Duodenal mucosa (tissue), 2 donors: ENCODE results near the gene GMPPB.

Source experiments
- H3K27ac ChIP-seq: one replicate; pipeline ENCODE4 v1.7.0; 2013; ENCODE audit warnings: low read depth, low read length
- H3K27me3 ChIP-seq, 2 donors: one replicate each; pipeline ENCODE4 v1.7.0; 2013; ENCODE audit warnings: low read length in 2 of 2, control low read depth in 1 of 2; ENCODE audit not compliant: insufficient read depth in 2 of 2, control insufficient read depth in 1 of 2
- H3K36me3 ChIP-seq, 2 donors: one replicate each; pipeline ENCODE4 v1.7.0; 2013; ENCODE audit warnings: low read length in 2 of 2, control low read depth in 1 of 2; ENCODE audit not compliant: insufficient read depth in 2 of 2, control insufficient read depth in 1 of 2
- H3K4me1 ChIP-seq, 2 donors: one replicate each; pipeline ENCODE4 v1.7.0; 2013; ENCODE audit warnings: low read length in 2 of 2, control low read depth in 1 of 2; ENCODE audit not compliant: insufficient read depth in 2 of 2, control insufficient read depth in 1 of 2
- H3K4me3 ChIP-seq, 2 donors: one replicate each; pipeline ENCODE4 v1.7.0; 2013; ENCODE audit warnings: low read length in 2 of 2, low read depth in 1 of 2
- H3K9ac ChIP-seq, 2 donors: one replicate each; pipeline ENCODE4 v1.7.0; 2013; ENCODE audit warnings: low read length in 2 of 2, low read depth in 1 of 2
- H3K9me3 ChIP-seq, 2 donors: one replicate each; pipeline ENCODE4 v1.7.0; 2013; ENCODE audit warnings: low read length in 2 of 2, control low read depth in 1 of 2; ENCODE audit not compliant: control insufficient read depth in 1 of 2

The GMPPB gene

DNA sequence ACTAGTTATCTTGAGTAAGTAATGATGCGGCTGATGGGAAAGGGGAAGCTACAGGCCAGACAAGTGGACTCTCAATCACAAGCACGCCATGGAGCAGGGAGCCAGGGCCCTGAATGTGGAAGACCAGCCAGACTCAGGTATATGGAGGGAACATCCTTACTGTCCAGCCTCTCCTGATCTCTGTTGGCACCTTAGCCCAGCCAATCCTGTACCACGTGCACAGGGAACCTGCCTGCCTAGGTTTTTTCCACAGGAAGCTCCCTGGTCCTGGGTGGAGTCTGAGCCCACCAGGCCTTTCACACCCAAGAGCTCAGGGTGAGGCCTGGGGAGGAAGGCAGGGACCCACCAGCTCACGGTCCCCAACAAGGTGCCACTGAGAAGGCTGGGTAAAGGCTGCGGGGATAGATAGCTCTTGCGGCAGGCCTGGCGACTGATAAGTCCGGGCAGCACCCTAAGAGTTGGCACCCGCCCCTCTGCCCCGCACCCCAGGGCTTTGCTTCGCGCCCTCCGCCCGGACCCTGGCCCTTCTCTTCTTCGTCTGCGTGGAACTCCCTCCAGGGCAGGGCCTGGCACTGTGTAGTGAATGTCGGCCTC, 50.5 kb downstream of the GMPPB start:
- H3K36me3 ChIP-seq = peaks cover 21 to 29% of the 10 kb centered on the region in 2 donors
- H3K27me3 ChIP-seq = no peaks in the 10 kb centered on the region
- H3K27ac ChIP-seq = peak overlapping the region; percentile 96
- peaks cover 14 to 18% of the 10 kb centered on the region in 2 donors for H3K4me1 ChIP-seq
- H3K4me3 ChIP-seq = peak overlapping the region; percentile 89 to 94
- peak overlapping the region; percentile 58 to 79 for H3K9ac ChIP-seq
- H3K9me3 ChIP-seq = no peaks in the 10 kb centered on the region

DNA sequence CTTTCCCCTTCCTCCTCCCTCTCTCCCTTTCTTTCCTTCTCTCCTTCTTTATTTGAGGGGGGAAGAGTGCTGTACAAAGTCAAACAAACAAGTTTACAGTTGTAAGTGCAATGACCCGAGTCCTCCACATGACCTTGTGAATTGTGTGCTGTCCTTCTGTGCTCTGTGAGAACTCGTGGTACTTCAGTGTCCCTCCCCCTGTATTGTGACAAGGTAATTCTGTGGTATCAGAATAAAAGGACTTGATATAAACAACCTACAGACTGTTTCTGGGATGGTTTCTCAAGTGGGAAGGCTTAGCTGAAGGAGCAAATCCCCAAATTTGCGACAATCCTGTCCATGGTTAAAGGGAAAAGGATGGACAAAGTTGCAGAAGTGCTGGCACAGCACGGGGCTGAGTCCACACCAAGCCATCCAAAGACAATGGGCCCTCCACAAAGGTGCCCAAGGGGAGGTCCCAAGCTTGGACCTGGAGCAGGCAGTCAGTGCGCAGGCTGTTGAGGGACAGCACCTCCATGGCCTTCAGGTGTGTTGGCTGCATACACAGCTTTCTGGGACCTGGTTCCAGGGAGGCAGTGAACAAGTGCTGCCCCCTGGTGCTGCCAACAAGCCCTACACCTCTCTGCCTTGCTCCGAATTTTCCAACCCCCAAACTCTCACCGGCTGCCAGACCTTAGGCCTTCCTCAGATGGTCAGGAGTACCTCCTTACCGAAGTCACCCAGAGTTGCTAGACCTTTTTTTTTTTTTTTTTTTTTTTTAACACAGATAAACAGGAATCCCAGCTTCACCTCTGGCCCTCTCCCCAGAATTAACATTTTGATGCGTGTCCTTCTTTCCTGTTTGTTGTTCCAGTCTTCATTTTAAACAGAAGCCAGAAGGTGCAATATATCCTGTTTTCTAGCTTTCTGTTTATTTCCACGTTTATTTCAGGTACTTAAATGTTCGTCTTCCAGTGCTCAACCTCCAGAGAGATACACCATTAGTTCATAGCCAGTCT, 52.2 kb downstream of the GMPPB start:
- H3K27ac ChIP-seq = no peak overlapping the region
- no peak overlapping the region for H3K9ac ChIP-seq
- peaks cover 5 to 12% of the 10 kb centered on the region in 2 donors for H3K36me3 ChIP-seq
- peaks cover 14 to 18% of the 10 kb centered on the region in 2 donors for H3K4me1 ChIP-seq
- H3K9me3 ChIP-seq = no peaks in the 10 kb centered on the region
- H3K4me3 ChIP-seq = no peak overlapping the region
- H3K27me3 ChIP-seq = peaks cover 0 to 3% of the 10 kb centered on the region in 2 donors

DNA sequence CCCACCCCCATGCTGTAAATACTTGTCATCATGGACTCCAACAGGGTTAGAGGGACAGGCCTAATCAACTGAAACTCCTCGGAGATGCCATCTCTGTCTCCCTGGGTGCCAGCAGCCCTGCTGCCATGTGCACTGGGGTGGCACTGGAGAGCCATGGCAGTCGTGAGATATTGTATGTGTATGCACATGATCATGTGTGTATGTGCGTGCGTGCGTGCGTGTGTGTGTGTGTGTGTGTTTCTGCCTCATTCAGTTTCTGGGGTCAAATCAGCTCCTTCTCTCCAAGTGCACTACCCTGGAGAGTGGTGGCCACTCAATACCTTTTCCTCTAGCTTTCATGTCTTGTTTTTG, 52.8 kb downstream of the GMPPB start:
- Histone ChIP-seq H3K36me3 (peaks cover 0 to 6% of the 10 kb centered on the region in 2 donors), H3K27ac (no peak overlapping the region), H3K9ac (no peak overlapping the region), H3K4me1 (peaks cover 14 to 18% of the 10 kb centered on the region in 2 donors), H3K4me3 (no peak overlapping the region), H3K9me3 (no peaks in the 10 kb centered on the region), H3K27me3 (peaks cover 0 to 3% of the 10 kb centered on the region in 2 donors)
